Mesothelial cell of epicardium (in vitro differentiated cells): ENCODE data around the gene GMPR. TPM values are rescaled to one million over a fixed set of nuclear protein-coding genes. Genes with fewer than 3 reads are reported as not detected.
A peak's percentile ranks its signal among the peaks of the same experiment; 100 is the strongest.

ENCODE experiments used
- DNase-seq, 2 experiments: peaks; one replicate each; pipeline ENCODE4 v3.0.0; 2021; ENCODE audit warnings: low spot score in 2 of 2; ENCODE audit not compliant: unreplicated experiment in 2 of 2
- H3K27ac Mint-ChIP-seq: 2 replicates; pipeline ENCODE4 v1.8.0; 2021; ENCODE audit warnings: mixed read lengths
- H3K27me3 Mint-ChIP-seq: 2 replicates; pipeline ENCODE4 v1.8.0; 2021; ENCODE audit warnings: low read depth, mixed read lengths
- H3K36me3 Mint-ChIP-seq: 2 replicates; pipeline ENCODE4 v1.8.0; 2021; ENCODE audit warnings: mixed read lengths
- H3K4me1 Mint-ChIP-seq: 2 replicates; pipeline ENCODE4 v1.8.0; 2021; ENCODE audit warnings: mixed read lengths
- H3K4me3 Mint-ChIP-seq: 2 replicates; pipeline ENCODE4 v1.8.0; 2021; ENCODE audit warnings: mild to moderate bottlenecking, moderate library complexity, mixed read lengths
- H3K9me3 Mint-ChIP-seq: 2 replicates; pipeline ENCODE4 v1.8.0; 2021; ENCODE audit warnings: mixed read lengths
- CTCF ChIP-seq: fragments of 200-600 bp; sonication (generic); IDR thresholded peaks from one replicate; pipeline ENCODE4 v1.5.0; 2021; ENCODE audit warnings: antibody characterized with exemption; ENCODE audit not compliant: unreplicated experiment
- total RNA-seq: library from RNA; stranded (reverse); gene quantifications from 3 replicates; pipeline ENCODE4 v1.2.1, GENCODE V29; 2021

Gene GMPR
- total RNA-seq, 1 donor from 2014 or later, result 4.0 TPM

- H3K4me3 Mint-ChIP-seq, result no peak overlapping the region
These were observed 47.2 kb downstream of the GMPR start for GRCh38 chr6:16285467-16286150.

GRCh38 chr6:16286151-16286522 is 47.8 kb downstream of the GMPR start:
- H3K4me3 Mint-ChIP-seq, result no peak overlapping the region
- no peak overlapping the region for H3K27ac Mint-ChIP-seq
- no peaks in the 10 kb centered on the region for H3K9me3 Mint-ChIP-seq
- peaks cover 5% of the 10 kb centered on the region for H3K27me3 Mint-ChIP-seq
- peak; percentile 61 for TF ChIP-seq CTCF
- no peaks in the 10 kb centered on the region for H3K36me3 Mint-ChIP-seq
- H3K4me1 Mint-ChIP-seq, result no peaks in the 10 kb centered on the region
- DNase-seq, result peak in 1 of 2 experiments; percentile 73

More at GRCh38 chr6:16285467-16286150, 47.2 kb downstream of the GMPR start:
- peaks cover 5% of the 10 kb centered on the region for H3K27me3 Mint-ChIP-seq
- no peaks in the 10 kb centered on the region for H3K36me3 Mint-ChIP-seq
- no peaks in the 10 kb centered on the region for H3K4me1 Mint-ChIP-seq
- no peaks in the 10 kb centered on the region for H3K9me3 Mint-ChIP-seq
- TF ChIP-seq CTCF, result no peak
- DNase-seq, result no peak
- no peak overlapping the region for H3K27ac Mint-ChIP-seq

GRCh38 chr6:16288163-16288562 is 49.8 kb downstream of the GMPR start:
- Mint-ChIP-seq H3K4me1 (no peaks in the 10 kb centered on the region), H3K9me3 (no peaks in the 10 kb centered on the region), H3K27ac (no peak overlapping the region), H3K36me3 (no peaks in the 10 kb centered on the region), H3K4me3 (no peak overlapping the region), H3K27me3 (peaks cover 7% of the 10 kb centered on the region)
- no peak for TF ChIP-seq CTCF
- DNase-seq, result no peak

- no peak overlapping the region for H3K27ac Mint-ChIP-seq
- TF ChIP-seq CTCF, result no peak
- DNase-seq, result no peak
- peaks cover 2% of the 10 kb centered on the region for H3K27me3 Mint-ChIP-seq
- H3K4me1 Mint-ChIP-seq, result no peaks in the 10 kb centered on the region
- no peaks in the 10 kb centered on the region for H3K36me3 Mint-ChIP-seq
- H3K9me3 Mint-ChIP-seq, result no peaks in the 10 kb centered on the region
- no peak overlapping the region for H3K4me3 Mint-ChIP-seq
These were observed 53.4 kb downstream of the GMPR start for GRCh38 chr6:16291739-16292138.

- Mint-ChIP-seq H3K27ac (no peak overlapping the region), H3K27me3 (peaks cover 2% of the 10 kb centered on the region), H3K9me3 (no peaks in the 10 kb centered on the region), H3K4me3 (no peak overlapping the region), H3K36me3 (no peaks in the 10 kb centered on the region), H3K4me1 (no peaks in the 10 kb centered on the region)
- no peak for DNase-seq
- TF ChIP-seq CTCF, result no peak
These were observed 54.0 kb downstream of the GMPR start for GRCh38 chr6:16292432-16292831.
